Liver (tissue), 3 donors: Measurements from ENCODE around the gene RABEP2.

ENCODE experiments used
- ATF3 ChIP-seq: IDR thresholded peaks from 2 replicates; pipeline ENCODE4 v1.6.1; 2016; ENCODE audit warnings: antibody characterized with exemption
- CTCF ChIP-seq: fragments of 150-350 bp; IDR thresholded peaks from 2 replicates; pipeline ENCODE4 v1.5.1; 2017; ENCODE audit warnings: improper control_type of control experiment, low read depth, low read length; ENCODE audit not compliant: missing input control
- EGR1 ChIP-seq, 2 donors: IDR thresholded peaks; 2 replicates each; pipeline ENCODE4 v1.6.1; 2016 to 2018; ENCODE audit warnings: antibody characterized with exemption in 2 of 2, low read depth in 2 of 2
- HNF4A ChIP-seq, 2 donors: conservative IDR thresholded peaks; 2 replicates each; pipeline ENCODE4 v1.6.1; 2016; ENCODE audit warnings: antibody characterized with exemption in 2 of 2, mild to moderate bottlenecking in 2 of 2
- JUND ChIP-seq, 2 donors: IDR thresholded peaks; 2 replicates each; pipeline ENCODE4 v1.6.1; 2016; ENCODE audit warnings: antibody characterized with exemption in 2 of 2
- MAX ChIP-seq: IDR thresholded peaks from 2 replicates; pipeline ENCODE4 v1.6.1; 2016; ENCODE audit warnings: antibody characterized with exemption
- NR2F2 ChIP-seq: IDR thresholded peaks from 2 replicates; pipeline ENCODE4 v1.6.1; 2016; ENCODE audit warnings: antibody characterized with exemption
- RXRA ChIP-seq, 2 donors: IDR thresholded peaks; 2 replicates each; pipeline ENCODE4 v1.6.1; 2017 to 2018; ENCODE audit warnings: antibody characterized with exemption in 2 of 2, mild to moderate bottlenecking in 1 of 2
- SP1 ChIP-seq: IDR thresholded peaks from 2 replicates; pipeline ENCODE4 v1.6.1; 2018; ENCODE audit warnings: antibody characterized with exemption, mild to moderate bottlenecking
- TAF1 ChIP-seq: conservative IDR thresholded peaks from 2 replicates; pipeline ENCODE4 v1.6.1; 2016; ENCODE audit warnings: antibody characterized with exemption, mild to moderate bottlenecking
- YY1 ChIP-seq: IDR thresholded peaks from 2 replicates; pipeline ENCODE4 v1.6.1; 2016; ENCODE audit warnings: antibody characterized with exemption, mild to moderate bottlenecking
- TF ChIP-seq, protein P1 (sequence below): IDR thresholded peaks from 2 replicates; pipeline ENCODE4 v1.6.1; 2016; ENCODE audit warnings: antibody characterized with exemption, mild to moderate bottlenecking
- donor health status: healthy.
- donor health status: healthy.

- TF ChIP-seq RXRA (IDR thresholded peaks at IDR 0.05) = no peak
- no peak for TF ChIP-seq CTCF
- TF ChIP-seq JUND (IDR thresholded peaks at IDR 0.05) = no peak
- no peak for TF ChIP-seq MAX
- TF ChIP-seq, protein P1, sequence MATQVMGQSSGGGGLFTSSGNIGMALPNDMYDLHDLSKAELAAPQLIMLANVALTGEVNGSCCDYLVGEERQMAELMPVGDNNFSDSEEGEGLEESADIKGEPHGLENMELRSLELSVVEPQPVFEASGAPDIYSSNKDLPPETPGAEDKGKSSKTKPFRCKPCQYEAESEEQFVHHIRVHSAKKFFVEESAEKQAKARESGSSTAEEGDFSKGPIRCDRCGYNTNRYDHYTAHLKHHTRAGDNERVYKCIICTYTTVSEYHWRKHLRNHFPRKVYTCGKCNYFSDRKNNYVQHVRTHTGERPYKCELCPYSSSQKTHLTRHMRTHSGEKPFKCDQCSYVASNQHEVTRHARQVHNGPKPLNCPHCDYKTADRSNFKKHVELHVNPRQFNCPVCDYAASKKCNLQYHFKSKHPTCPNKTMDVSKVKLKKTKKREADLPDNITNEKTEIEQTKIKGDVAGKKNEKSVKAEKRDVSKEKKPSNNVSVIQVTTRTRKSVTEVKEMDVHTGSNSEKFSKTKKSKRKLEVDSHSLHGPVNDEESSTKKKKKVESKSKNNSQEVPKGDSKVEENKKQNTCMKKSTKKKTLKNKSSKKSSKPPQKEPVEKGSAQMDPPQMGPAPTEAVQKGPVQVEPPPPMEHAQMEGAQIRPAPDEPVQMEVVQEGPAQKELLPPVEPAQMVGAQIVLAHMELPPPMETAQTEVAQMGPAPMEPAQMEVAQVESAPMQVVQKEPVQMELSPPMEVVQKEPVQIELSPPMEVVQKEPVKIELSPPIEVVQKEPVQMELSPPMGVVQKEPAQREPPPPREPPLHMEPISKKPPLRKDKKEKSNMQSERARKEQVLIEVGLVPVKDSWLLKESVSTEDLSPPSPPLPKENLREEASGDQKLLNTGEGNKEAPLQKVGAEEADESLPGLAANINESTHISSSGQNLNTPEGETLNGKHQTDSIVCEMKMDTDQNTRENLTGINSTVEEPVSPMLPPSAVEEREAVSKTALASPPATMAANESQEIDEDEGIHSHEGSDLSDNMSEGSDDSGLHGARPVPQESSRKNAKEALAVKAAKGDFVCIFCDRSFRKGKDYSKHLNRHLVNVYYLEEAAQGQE = no peak
- no peak for TF ChIP-seq ATF3
- TF ChIP-seq HNF4A (conservative IDR thresholded peaks at IDR 0.05) = no peak
- TF ChIP-seq TAF1 = no peak
- no peak for TF ChIP-seq YY1
- no peak for TF ChIP-seq NR2F2
- no peak for TF ChIP-seq EGR1 (IDR thresholded peaks at IDR 0.05; ENCODE audit: low read depth in 2 of 2)
- TF ChIP-seq SP1 = no peak
These were observed 23.2 kb downstream of the RABEP2 start for GRCh38 chr16:28901862-28902261.
